Measurements from ENCODE around the gene SLC2A5.

DNA sequence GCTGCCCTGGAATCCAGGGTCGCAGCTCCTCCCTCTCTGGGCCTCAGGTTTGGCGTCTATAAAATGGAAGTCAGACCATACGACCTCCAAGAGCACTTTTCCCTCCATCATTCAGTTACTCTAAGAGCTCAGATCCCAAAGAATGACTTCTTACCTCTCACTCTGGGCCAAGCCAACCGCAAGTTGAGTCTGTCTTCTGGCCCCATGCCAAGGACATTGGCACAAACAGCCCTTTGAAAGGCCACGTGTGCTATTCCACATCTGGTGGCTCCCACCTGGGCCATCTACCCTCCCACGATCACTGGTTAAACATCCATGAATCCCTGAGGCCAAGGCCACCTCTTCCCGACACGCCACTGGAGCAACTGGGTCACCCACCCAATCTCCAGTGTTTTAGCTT, 55.6 kb downstream of the SLC2A5 start:
- TF ChIP-seq EZH2phosphoT487 (IDR thresholded peaks at IDR 0.05; ENCODE audit: borderline replicate concordance, low read length), result no peak
- TF ChIP-seq, protein P1, sequence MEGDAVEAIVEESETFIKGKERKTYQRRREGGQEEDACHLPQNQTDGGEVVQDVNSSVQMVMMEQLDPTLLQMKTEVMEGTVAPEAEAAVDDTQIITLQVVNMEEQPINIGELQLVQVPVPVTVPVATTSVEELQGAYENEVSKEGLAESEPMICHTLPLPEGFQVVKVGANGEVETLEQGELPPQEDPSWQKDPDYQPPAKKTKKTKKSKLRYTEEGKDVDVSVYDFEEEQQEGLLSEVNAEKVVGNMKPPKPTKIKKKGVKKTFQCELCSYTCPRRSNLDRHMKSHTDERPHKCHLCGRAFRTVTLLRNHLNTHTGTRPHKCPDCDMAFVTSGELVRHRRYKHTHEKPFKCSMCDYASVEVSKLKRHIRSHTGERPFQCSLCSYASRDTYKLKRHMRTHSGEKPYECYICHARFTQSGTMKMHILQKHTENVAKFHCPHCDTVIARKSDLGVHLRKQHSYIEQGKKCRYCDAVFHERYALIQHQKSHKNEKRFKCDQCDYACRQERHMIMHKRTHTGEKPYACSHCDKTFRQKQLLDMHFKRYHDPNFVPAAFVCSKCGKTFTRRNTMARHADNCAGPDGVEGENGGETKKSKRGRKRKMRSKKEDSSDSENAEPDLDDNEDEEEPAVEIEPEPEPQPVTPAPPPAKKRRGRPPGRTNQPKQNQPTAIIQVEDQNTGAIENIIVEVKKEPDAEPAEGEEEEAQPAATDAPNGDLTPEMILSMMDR (conservative IDR thresholded peaks at IDR 0.05; ENCODE audit: low read depth, low read length), result no peak
- no peak for TF ChIP-seq EZH2 (IDR thresholded peaks at IDR 0.05; ENCODE audit: low read length, unreplicated experiment)

Measured in PC-3 (cell line).